ENCODE measurements around the gene ZNF853.
A peak's percentile ranks its signal among the peaks of the same experiment; 100 is the strongest.

ZNF853 gene

DNA sequence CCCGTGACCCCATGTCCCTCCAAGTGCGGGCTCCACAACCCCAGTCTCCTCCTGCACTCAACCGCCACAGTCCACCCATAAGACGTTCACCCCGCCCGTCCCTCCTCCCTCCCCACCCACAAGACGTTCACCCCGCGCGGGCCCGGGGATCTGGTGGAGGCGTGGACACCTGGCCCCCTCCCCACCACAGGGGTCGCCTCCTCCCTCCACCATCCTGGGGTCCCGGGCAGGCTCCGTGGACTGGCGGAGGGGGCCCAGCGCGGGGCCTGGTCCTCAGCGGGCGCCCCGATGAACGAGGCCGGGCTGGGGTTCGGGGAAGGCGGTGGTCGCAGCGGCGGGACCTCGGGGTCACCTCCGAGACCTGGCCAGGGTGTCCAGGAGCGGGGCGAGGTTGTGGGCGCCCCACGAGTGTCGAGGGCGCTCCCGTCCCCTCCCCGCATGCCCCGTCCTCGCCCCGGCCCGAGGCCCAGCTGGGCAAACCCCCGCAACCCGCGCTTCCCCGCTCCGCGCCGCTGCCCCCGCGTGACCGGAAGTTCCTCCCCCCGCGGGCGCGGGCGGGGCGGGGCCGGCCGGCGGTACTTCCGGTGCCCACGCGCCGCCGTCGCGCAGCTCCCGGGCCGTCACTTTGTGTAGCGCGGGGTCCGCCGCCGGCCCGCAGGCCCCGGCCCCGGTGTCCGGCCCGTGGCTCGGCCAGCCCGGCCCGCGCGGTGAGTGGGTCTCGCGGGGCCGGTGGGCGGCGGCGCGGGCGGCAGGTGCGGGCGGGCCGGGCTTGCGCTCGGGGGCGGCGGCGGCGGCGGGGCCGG lies 21.5 kb downstream of the ZNF853 start, which contains the start of gene ZNF316:
Gene ZNF316 (plus strand): TSS at position 578 of the 803 bp plus-strand sequence. CDS start 5,092 bp downstream, outside the sequence.
- DNase-seq (ENCODE audit: low read depth in 2 of 2) = peak; percentile 31 to 32

- peak; percentile 23 to 28 for DNase-seq (ENCODE audit: low read depth in 2 of 2)
Observed at GRCh38 chr7:6637544-6638229, 22.3 kb downstream of the ZNF853 start.

GRCh38 chr7:6639032-6639431 lies 23.6 kb downstream of the ZNF853 start:
- DNase-seq (ENCODE audit: low read depth in 2 of 2) = no peak

- no peak for DNase-seq (ENCODE audit: low read depth in 2 of 2)
Observed at GRCh38 chr7:6639627-6640026, 24.2 kb downstream of the ZNF853 start.

GRCh38 chr7:6640246-6640721 lies 24.9 kb downstream of the ZNF853 start:
- no peak for DNase-seq (ENCODE audit: low read depth in 2 of 2)

DNA sequence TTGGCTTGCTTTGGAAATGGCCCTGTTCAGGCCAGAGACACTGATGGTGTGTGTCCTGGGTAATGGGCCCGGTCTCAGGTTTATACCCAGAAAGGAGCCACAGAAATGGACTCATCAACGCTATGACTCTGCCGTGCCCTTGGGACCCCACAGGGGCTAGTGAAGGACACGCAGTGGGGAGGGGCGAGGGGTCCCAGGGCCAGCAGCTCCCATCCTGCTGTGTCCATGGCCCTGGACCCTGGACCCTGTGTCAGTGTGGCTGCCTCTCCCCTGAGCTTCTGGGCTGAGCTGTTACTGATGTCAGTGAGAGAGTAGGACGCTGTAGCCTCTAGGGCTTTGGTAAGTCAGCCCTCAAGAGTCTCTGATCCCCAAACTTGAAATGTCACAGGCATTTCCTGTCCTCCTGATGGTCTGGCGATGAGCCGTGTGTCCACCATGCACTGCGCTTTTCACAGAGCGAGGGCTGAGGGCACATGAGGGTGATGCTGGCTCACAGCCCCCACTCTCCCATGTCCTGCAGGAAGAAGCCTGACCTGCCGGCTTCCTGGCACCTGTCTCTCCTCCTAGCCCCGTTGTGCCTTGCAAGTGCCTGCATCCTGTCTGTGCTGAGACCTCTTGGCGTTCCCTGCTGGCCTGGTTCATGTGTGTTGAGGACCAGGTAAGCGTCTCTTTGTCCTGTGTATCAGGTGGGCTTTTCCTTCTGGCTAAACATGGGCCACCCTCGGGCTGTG lies 26.1 kb downstream of the ZNF853 start:
- DNase-seq (ENCODE audit: low read depth in 2 of 2) = no peak

DNA sequence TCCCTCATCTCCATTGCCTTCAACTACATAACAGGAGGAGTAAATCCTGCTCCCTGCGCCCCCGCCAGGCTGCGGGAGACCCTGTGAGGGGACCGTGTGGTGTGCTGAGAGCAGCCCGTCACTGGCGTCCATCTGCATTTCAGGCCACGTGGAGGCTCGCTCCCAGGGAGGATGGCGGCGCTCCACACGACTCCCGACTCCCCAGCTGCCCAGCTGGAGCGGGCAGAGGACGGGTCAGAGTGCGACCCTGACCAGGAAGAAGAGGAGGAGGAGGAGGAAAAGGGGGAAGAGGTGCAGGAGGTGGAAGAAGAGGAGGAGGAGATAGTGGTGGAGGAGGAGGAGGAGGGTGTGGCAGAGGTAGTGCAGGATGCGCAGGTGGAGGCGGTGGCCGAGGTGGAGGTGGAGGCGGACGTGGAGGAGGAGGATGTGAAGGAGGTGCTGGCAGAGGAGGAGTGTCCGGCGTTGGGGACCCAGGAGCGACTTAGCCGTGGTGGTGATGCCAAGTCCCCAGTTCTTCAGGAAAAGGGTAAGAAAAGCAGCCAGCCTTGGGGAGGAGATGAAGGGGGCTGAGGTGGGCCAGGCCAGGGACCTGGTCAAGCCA lies 26.9 kb downstream of the ZNF853 start:
- DNase-seq (ENCODE audit: low read depth in 2 of 2) = no peak

DNA sequence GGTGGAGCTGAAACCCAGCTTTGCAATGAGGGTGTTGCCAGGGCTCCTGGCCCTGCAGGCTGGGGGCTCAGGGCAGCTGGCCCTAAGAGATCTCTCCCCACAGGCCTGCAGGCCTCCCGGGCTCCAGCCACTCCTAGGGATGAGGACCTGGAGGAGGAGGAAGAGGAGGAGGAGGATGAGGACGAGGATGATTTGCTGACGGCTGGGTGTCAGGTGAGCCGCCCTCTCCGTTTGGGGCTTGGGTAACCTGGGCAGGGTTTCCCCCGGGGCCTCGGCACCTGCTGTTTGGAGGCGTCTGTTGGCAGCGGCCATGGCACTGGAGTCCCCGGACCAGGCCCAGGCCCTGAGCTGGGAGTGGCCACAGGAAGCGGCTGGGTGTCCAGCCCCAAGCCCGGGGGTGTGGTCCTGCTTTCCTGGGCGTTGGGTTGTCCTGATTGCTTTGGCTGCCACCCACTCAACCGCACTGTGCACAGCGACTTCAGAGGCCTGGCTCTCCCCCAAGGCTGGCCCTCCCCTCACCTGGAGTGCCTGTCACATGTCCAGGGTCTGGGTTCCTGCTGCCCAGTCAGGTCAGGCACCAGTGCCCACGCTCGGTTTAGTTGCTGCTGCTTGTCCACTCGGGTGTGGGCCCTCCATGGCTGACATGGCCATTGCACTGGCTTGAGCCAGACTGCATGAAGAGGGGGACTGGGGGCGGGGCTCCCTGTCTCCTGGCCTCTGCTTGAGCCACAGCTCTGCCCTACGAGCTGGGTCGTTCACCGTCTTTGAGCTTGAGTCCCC lies 27.6 kb downstream of the ZNF853 start:
- DNase-seq (ENCODE audit: low read depth in 2 of 2) = no peak

DNA sequence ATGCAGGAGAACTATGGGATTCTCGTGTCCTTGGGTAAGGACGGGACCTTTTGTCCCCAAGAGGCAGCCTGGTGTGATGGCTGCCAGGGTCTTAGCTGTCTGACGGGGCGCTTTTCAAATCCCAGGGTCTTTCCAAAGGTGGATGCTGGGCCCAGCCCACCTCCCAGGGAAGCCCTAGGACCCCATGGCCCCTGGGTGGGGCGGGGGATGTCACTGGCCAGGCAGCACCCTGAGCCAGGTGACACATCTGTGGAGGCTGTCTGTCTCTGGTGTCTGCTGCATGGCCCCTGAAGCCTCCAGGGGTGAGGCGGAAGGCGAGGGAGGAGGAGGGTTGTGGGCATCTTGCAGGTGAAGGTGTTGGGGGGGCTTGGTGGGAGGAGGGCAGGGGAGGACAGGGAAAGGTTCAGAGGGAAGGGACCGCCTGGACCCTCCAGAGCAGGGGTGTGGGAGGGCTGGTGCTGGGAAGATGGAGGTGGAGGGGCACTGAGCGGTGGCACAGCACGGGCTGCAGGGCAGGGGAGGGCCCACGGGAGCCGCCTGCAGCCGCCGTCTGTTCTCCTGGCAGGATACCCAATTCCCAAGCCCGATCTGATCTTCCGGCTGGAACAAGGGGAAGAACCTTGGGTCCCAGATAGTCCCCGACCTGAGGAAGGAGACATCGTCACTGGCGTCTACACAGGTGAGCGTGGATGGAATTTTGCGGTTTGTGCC lies 28.7 kb downstream of the ZNF853 start:
- no peak for DNase-seq (ENCODE audit: low read depth in 2 of 2)

GRCh38 chr7:6644728-6645127 lies 29.3 kb downstream of the ZNF853 start:
- no peak for DNase-seq (ENCODE audit: low read depth in 2 of 2)

DNA sequence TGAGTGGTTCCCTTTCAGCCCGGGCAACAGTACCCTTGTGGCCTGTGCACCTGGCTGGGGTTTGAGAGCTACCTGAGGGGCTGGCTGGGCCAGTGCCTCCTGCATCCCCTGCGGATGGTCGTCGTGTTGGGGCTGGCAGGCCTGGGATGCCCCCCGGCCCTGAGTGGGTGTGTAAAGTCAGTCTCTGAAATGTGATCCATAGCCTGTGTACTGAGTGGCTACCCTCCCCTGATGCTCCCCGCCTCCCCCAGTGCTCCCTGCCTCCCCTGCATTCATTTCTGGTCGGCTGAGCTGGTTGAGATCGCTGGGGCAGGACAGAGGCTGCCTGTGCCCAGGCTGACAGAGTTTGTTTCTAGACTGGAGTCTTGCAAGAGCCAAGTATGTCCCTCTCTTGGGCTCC lies 31.1 kb downstream of the ZNF853 start:
- DNase-seq (ENCODE audit: low read depth in 2 of 2) = no peak

- no peak for DNase-seq (ENCODE audit: low read depth in 2 of 2)
Observed at GRCh38 chr7:6647080-6647479, 31.7 kb downstream of the ZNF853 start.

DNA sequence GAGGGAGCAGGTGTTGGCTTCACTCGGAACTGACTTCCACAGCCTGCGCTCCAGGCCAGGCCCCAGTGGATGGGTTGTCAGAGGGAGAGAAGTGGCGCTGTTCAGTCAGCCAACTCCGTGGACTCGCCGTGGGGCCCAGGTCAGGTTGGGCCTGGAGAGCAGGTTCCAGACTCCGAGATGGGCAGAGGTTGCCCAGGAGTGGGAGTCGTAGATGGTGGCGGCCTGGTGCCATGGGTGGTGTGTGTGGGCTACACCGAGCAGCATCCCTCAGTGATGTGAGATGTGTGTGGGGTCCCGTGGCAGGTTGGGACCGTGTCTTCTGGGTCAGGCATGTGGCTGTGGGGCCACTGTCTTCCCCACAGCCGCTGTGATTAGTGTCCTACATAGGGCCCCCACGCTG lies 32.1 kb downstream of the ZNF853 start:
- no peak for DNase-seq (ENCODE audit: low read depth in 2 of 2)

GRCh38 chr7:6648066-6648814 lies 32.8 kb downstream of the ZNF853 start:
- no peak for DNase-seq (ENCODE audit: low read depth in 2 of 2)

- no peak for DNase-seq (ENCODE audit: low read depth in 2 of 2)
Observed at GRCh38 chr7:6648815-6649104, 33.4 kb downstream of the ZNF853 start.

GRCh38 chr7:6649241-6649961 lies 34.0 kb downstream of the ZNF853 start:
- no peak for DNase-seq (ENCODE audit: low read depth in 2 of 2)

DNA sequence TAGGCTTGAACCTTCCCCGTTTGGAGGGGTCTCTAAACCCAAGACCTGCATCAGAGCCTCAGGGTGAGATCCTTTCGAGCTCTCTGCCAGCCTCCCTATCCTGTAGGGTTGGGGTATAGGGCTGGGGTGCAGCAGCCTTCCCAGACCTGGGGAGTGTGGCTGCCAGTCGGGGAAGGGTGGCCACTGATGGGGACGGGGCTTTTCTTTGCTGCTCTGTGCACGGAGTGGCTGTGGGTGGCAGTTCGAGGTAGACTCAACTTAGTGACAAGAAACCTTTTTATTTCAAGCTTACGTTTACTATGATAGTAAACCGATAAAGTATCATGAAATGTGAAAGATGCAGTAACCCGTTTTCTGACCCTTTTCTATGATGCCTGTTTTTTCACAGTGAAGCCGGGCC lies 34.7 kb downstream of the ZNF853 start:
- no peak for DNase-seq (ENCODE audit: low read depth in 2 of 2)

GRCh38 chr7:6650521-6651011 lies 35.2 kb downstream of the ZNF853 start:
- no peak for DNase-seq (ENCODE audit: low read depth in 2 of 2)

DNA sequence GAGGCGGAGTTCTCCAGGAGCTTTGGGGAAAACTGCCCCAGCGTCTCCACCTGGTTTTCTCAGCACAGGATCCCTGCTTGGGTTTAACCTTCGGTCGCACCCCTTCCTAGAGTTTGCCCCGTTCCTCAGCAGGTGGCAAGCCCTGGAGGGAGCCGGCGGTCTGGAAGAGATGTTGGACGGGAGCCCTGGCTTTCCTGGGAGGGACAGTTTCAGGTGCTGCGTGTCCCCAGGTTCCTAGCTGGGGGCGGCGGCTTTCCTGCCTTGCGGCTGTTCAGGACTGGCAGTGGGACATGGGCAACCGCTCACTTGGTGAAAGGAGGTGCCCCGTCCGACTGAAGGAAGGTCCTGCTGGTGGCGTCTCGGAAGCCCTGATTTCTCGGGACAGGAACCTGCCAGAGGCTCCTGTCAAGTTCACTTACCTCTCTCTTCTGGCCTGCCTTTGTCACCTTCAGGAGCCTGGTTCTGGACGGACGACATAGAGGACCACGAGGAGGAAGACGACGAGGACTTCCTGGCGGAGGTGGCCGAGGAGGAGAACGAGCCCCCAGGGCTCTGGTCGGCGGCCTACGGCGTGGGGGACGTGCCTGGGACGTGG lies 36.5 kb downstream of the ZNF853 start:
- DNase-seq (ENCODE audit: low read depth in 2 of 2) = no peak
